SK-N-SH (cell line): ENCODE measurements around the gene MRPS34. TPM values are rescaled to one million over a fixed set of nuclear protein-coding genes. Genes with fewer than 3 reads are reported as not detected.

Source experiments
- CTCF ChIA-PET: fragments of 300-600, 350-600 bp; formaldehyde crosslinking; extraction: SDS; loops from one replicate; lab custom pipeline; 2021; lab: Yijun Ruan, JAX
- POLR2A ChIA-PET: fragments of 350-600 bp; sonication (Branson Sonifier 250); formaldehyde crosslinking; extraction: SDS; loops from one replicate; lab custom pipeline; 2020; ENCODE audit warnings: antibody characterized with exemption, inconsistent platforms; lab: Yijun Ruan, JAX
- DNase-seq: peaks from one replicate; pipeline ENCODE4 v3.0.0; 2012
- H2AFZ ChIP-seq: fragments of 200-600 bp; sonication (generic); 2 replicates; pipeline ENCODE4 v1.8.1; 2016; ENCODE audit warnings: antibody characterized with exemption, mild to moderate bottlenecking, low read depth
- H3F3A ChIP-seq: fragments of 200-600 bp; sonication (generic); replicated peaks from 2 replicates; pipeline ENCODE3; 2016; ENCODE audit warnings: antibody characterized with exemption, mild to moderate bottlenecking; ENCODE audit not compliant: insufficient read depth
- H3K27ac ChIP-seq, 2 experiments: fragments of 200-500 bp in 1 of 2; fragments of 200-600 bp in 1 of 2; sonication (Bioruptor generic) in 1 of 2; sonication (generic), shearing (Covaris generic) in 1 of 2; 2 replicates each; pipeline versions ENCODE4 v1.5.1 to v1.6.1; 2014 to 2016; ENCODE audit warnings: low read depth in 2 of 2, inconsistent platforms in 1 of 2, low read length in 1 of 2, mild to moderate bottlenecking in 1 of 2, mixed read lengths in 1 of 2
- H3K27me3 ChIP-seq: fragments of 200-600 bp; sonication (generic), shearing (Covaris generic); 2 replicates; pipeline ENCODE4 v1.6.1; 2016; ENCODE audit warnings: mixed run types; ENCODE audit not compliant: insufficient read depth
- H3K36me3 ChIP-seq, 2 experiments: fragments of 200-500 bp in 1 of 2; fragments of 200-600 bp in 1 of 2; sonication (Bioruptor generic) in 1 of 2; sonication (generic) in 1 of 2; replicated peaks in 1 of 2; 2 replicates each; pipeline versions ENCODE3 to v1.5.1; 2014 to 2016; ENCODE audit warnings: low read length in 1 of 2, mild to moderate bottlenecking in 1 of 2; ENCODE audit not compliant: insufficient read depth in 2 of 2, control insufficient read depth in 1 of 2
- H3K4me1 ChIP-seq, 2 experiments: fragments of 200-500 bp in 1 of 2; fragments of 200-600 bp in 1 of 2; sonication (Bioruptor generic) in 1 of 2; sonication (generic), shearing (Covaris generic) in 1 of 2; 2 replicates each; pipeline versions ENCODE4 v1.5.1 to v1.6.1; 2014 to 2016; ENCODE audit warnings: low read depth in 1 of 2, low read length in 1 of 2, mixed run types in 1 of 2; ENCODE audit not compliant: insufficient read depth in 2 of 2, control insufficient read depth in 1 of 2
- H3K4me2 ChIP-seq: fragments of 200-600 bp; sonication (generic), shearing (Covaris generic); 2 replicates; pipeline ENCODE4 v1.6.1; 2017; ENCODE audit warnings: mixed run types
- H3K4me3 ChIP-seq, 2 experiments: fragments of 200-500 bp in 1 of 2; fragments of 200-600 bp in 1 of 2; sonication (Bioruptor generic) in 1 of 2; sonication (generic), shearing (Covaris generic) in 1 of 2; 2 replicates each; pipeline versions ENCODE4 v1.5.1 to v1.8.1; 2014 to 2016; ENCODE audit warnings: low read depth in 2 of 2, inconsistent platforms in 1 of 2, low read length in 1 of 2, mild to moderate bottlenecking in 1 of 2, mixed read lengths in 1 of 2, moderate library complexity in 1 of 2
- H3K79me2 ChIP-seq: fragments of 200-600 bp; sonication (generic); 2 replicates; pipeline ENCODE4 v1.8.1; 2017; ENCODE audit warnings: mild to moderate bottlenecking; ENCODE audit not compliant: insufficient read depth
- H3K9ac ChIP-seq: fragments of 200-600 bp; sonication (generic); 2 replicates; pipeline ENCODE4 v1.6.1; 2017; ENCODE audit warnings: mixed run types
- H3K9me2 ChIP-seq: fragments of 200-600 bp; sonication (generic); 2 replicates; pipeline ENCODE4 v1.6.1; 2017; ENCODE audit warnings: mixed run types
- H3K9me3 ChIP-seq: fragments of 200-600 bp; sonication (generic); 2 replicates; pipeline ENCODE4 v1.6.1; 2017; ENCODE audit warnings: mixed run types, mild to moderate bottlenecking, moderate library complexity
- H4K20me1 ChIP-seq: fragments of 200-600 bp; sonication (generic); 2 replicates; pipeline ENCODE4 v1.6.1; 2017; ENCODE audit warnings: mild to moderate bottlenecking, mixed run types; ENCODE audit not compliant: insufficient read depth
- EZH2phosphoT487 ChIP-seq: fragments of 200-600 bp; sonication (generic); IDR thresholded peaks from 2 replicates; pipeline ENCODE4 v1.6.1; 2017; ENCODE audit warnings: low read depth, mixed run types, mild to moderate bottlenecking, antibody characterized with exemption, moderate library complexity, borderline replicate concordance
- FOSL2 ChIP-seq: IDR thresholded peaks from 2 replicates; pipeline ENCODE4 v1.4.0; 2012; ENCODE audit warnings: low read depth, mild to moderate bottlenecking, moderate library complexity, borderline replicate concordance
- FOXM1 ChIP-seq: IDR thresholded peaks from 2 replicates; pipeline ENCODE4 v1.4.0; 2012; ENCODE audit warnings: low read depth, mild to moderate bottlenecking
- GATA2 ChIP-seq: sonication (generic); formaldehyde crosslinking; IDR thresholded peaks from 2 replicates; pipeline ENCODE4 v1.5.0; 2020; ENCODE audit warnings: mild to moderate bottlenecking, missing genetic modification reagents
- NFIC ChIP-seq: IDR thresholded peaks from 2 replicates; pipeline ENCODE4 v1.4.0; 2012; ENCODE audit warnings: borderline replicate concordance
- RCOR1 ChIP-seq: fragments of 150-350 bp; IDR thresholded peaks from 2 replicates; pipeline ENCODE4 v1.6.1; 2017; ENCODE audit warnings: antibody characterized with exemption, low read length
- REST ChIP-seq: IDR thresholded peaks from 2 replicates; pipeline ENCODE4 v1.6.1; 2012; ENCODE audit warnings: mild to moderate bottlenecking, low read depth, low read length, moderate library complexity
- RFX5 ChIP-seq: IDR thresholded peaks from 2 replicates; pipeline ENCODE4 v1.6.1; 2012; ENCODE audit warnings: mild to moderate bottlenecking, improper control_type of control experiment, low read length
- SMC3 ChIP-seq: IDR thresholded peaks from 2 replicates; pipeline ENCODE4 v1.6.1; 2012; ENCODE audit warnings: low read depth, low read length, improper control_type of control experiment
- TAF1 ChIP-seq: IDR thresholded peaks from 2 replicates; pipeline ENCODE4 v1.6.1; 2012; ENCODE audit warnings: low read depth, mild to moderate bottlenecking, low read length, moderate library complexity, borderline replicate concordance
- TCF12 ChIP-seq: IDR thresholded peaks from 2 replicates; pipeline ENCODE4 v1.4.0; 2012
- WGBS: methylation state at CpG from one replicate; pipeline ENCODE4 v1.1.6; 2017; ENCODE audit warnings: low lambda C conversion rate; 5-methylcytosine and 5-hydroxymethylcytosine counted together
- polyA plus RNA-seq, 3 experiments: library from polyadenylated mRNA; depleted of rRNA; stranded (reverse); fragments of >200 nt; gene quantifications; 2 replicates each; pipeline ENCODE4 v1.2.3, GENCODE V29; 2012

MRPS34 gene
- polyA plus RNA-seq, 1 of the 3 experiments (the other 2 are of a cell fraction), result 156 TPM

DNA sequence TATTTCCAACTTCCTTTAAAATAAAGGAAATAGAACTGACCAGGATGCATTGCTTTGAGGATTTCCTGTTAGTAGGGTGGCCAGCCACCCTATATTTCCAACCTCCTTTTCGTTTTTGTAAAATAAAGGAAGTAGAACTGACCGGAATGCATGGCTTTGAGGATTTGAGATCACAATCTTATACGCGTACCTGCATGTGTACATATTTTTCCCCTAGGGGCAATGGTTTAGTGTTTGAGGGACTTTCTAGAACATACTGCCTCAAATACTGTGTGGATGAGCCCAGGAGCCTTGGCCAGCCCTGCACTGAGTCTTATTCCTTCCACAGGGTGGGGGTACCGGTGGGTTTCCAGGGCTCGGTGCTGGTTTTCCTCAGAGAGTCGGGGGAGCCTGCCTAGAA, 41.3 kb downstream of the MRPS34 start:
- POLR2A ChIA-PET, result no interaction called here
- Histone ChIP-seq H3K36me3 (peaks cover 7 to 34% of the 10 kb centered on the region in 2 experiments), H3K9me3 (no peaks in the 10 kb centered on the region)

DNA sequence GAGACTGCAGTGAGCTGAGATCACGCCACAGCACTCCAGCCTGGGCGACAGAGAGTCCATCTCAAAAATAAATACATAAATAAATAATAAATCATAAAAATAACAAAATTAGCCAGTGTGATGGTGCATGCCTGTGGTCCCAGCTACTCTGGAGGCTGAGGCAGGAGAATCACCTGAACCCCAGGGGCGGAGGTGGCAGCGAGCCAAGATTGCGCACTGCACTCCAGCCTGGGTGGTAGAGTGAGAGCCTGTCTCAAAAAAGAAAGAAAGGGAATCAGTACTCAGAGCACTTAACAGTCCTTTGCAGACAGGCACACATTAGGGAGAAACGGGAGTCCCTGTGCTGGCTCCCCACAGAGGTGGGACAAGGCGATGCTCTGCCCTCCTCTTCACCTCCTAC, 41.9 kb downstream of the MRPS34 start:
- Histone ChIP-seq H3K79me2 (peaks cover 4% of the 10 kb centered on the region; the same call in 1 of the 2 replicates), H3K27me3 (no peaks in the 10 kb centered on the region), H3K4me3 (no peak overlapping the region), H3K4me2 (no peak overlapping the region), H2AFZ (no peak overlapping the region), H3F3A (peaks cover 16% of the 10 kb centered on the region), H3K9me2 (no peaks in the 10 kb centered on the region), H3K4me1 (no peaks in the 10 kb centered on the region), H3K9ac (no peak overlapping the region)
- CTCF ChIA-PET, result no interaction called here
- TF ChIP-seq TCF12 (no peak), TAF1 (no peak), RCOR1 (no peak), EZH2phosphoT487 (no peak), SMC3 (no peak), FOXM1 (no peak), REST (no peak), GATA2 (CRISPR knock-in tag) (no peak)
- TF ChIP-seq, all 33 proteins: peak for 0
- no peaks in the 10 kb centered on the region for H3K9me3 ChIP-seq
- 94% methylated on average over 6 of the region's 7 CpGs for WGBS
- no peaks in the 10 kb centered on the region for H4K20me1 ChIP-seq
- H3K27ac ChIP-seq, result no peak overlapping the region
- peaks cover 7 to 34% of the 10 kb centered on the region in 2 experiments for H3K36me3 ChIP-seq
- DNase-seq, result no peak
- POLR2A ChIA-PET, result no interaction called here

More for the DNA sequence above, 41.3 kb downstream of the MRPS34 start:
- Histone ChIP-seq H2AFZ (no peak overlapping the region), H3K79me2 (0 out of 2 replicates have a peak, but pooled peaks cover 4% of the 10 kb centered on the region), H3K9me2 (no peaks in the 10 kb centered on the region), H3K9ac (no peak overlapping the region), H3K4me1 (no peaks in the 10 kb centered on the region), H3F3A (peaks cover 21% of the 10 kb centered on the region), H3K4me3 (no peak overlapping the region), H4K20me1 (no peaks in the 10 kb centered on the region), H3K4me2 (no peak overlapping the region), H3K27me3 (no peaks in the 10 kb centered on the region), H3K27ac (no peak overlapping the region)
- CTCF ChIA-PET, result no interaction called here
- no peak for DNase-seq
- no peak for TF ChIP-seq RFX5
- TF ChIP-seq FOXM1, result no peak
- no peak for TF ChIP-seq FOSL2
- no peak for TF ChIP-seq NFIC
- 92% methylated on average over 4 of the region's 7 CpGs for WGBS
